Upper lobe of left lung (tissue), 4 donors: ENCODE measurements around the gene AMOTL2.

Experiments used
- CTCF ChIP-seq, 6 experiments: fragments of 450-650 bp in 4 of 6; fragments of 200-600 bp in 2 of 6; sonication (generic) in 2 of 6; IDR thresholded peaks; one replicate each; pipeline ENCODE4 v1.5.1; 2016 to 2019; ENCODE audit warnings: antibody characterized with exemption in 6 of 6
- EP300 ChIP-seq, 4 donors: sonication (generic); formaldehyde crosslinking; IDR thresholded peaks; one replicate each; pipeline ENCODE4 v1.5.1; 2017; ENCODE audit warnings: antibody characterized with exemption in 4 of 4, control low read depth in 2 of 4
- POLR2A ChIP-seq, 4 donors: fragments of 450-650 bp; IDR thresholded peaks; one replicate each; pipeline ENCODE4 v1.5.1; 2016 to 2017; ENCODE audit warnings: antibody characterized with exemption in 4 of 4, mild to moderate bottlenecking in 2 of 4
- POLR2AphosphoS5 ChIP-seq, 2 donors: sonication (generic); formaldehyde crosslinking; IDR thresholded peaks; one replicate each; pipeline ENCODE4 v1.5.1; 2017; ENCODE audit warnings: antibody characterized with exemption in 2 of 2

DNA sequence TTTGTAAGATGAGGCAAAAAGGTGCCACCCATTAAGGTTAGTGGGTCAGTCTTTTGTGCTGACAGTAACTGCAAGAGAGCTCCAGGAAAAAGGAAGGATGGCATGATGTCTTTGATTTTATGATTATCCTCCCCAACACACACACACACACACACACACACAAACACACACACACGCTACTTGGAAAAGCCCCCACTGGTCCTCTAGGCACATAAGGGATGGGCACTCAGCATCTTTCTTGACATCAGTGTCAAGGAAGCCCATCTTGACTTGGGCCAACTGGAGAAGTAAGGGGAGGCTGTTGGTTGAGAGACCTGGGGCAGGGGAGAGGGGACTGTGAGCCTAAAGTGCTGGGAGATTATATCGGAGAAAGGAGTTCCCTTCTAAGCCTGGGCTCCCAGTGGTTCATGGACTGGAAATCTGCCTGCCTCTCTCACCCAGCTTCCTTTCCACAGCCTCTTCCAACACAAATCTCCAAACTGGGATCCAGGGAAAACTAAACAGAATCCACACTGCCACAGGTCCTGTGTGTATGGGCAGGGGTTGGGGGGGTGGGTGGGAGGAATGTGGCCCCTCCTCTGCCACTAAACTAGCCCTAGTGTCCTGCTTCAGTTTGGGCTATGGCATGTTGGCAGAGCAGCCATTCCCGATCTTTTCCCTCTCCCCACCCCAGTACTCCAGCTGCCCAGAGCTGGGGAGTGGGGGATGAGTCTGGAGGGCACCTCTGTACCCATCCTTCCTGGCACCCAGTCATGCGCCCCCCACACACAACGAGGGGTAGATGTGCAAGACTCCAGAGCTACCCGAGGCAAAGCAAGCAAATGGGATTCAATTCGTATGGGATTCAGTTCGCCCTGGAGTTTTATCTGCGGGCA is 1.6 kb downstream of the AMOTL2 start:
- TF ChIP-seq CTCF (IDR thresholded peaks at IDR 0.05) = no peak
- no peak for TF ChIP-seq POLR2A (IDR thresholded peaks at IDR 0.05)
- TF ChIP-seq POLR2AphosphoS5 (IDR thresholded peaks at IDR 0.05) = no peak
- no peak for TF ChIP-seq EP300 (IDR thresholded peaks at IDR 0.05)
